Progenitor cell of endocrine pancreas (in vitro differentiated cells): ENCODE data around the gene NEURL1B. TPM values are rescaled to one million over a fixed set of nuclear protein-coding genes. Genes with fewer than 3 reads are reported as not detected.

ENCODE experiments used
- DNase-seq: peaks from one replicate; pipeline ENCODE4 v3.0.0; 2021; ENCODE audit warnings: low spot score; ENCODE audit not compliant: unreplicated experiment
- H3K27ac Mint-ChIP-seq: 2 replicates; pipeline ENCODE4 v1.8.0; 2021; ENCODE audit warnings: mild to moderate bottlenecking, moderate library complexity, mixed read lengths
- H3K27me3 Mint-ChIP-seq: 2 replicates; pipeline ENCODE4 v1.8.0; 2021; ENCODE audit warnings: mixed read lengths
- H3K36me3 Mint-ChIP-seq: 2 replicates; pipeline ENCODE4 v1.8.0; 2022; ENCODE audit warnings: mixed read lengths; ENCODE audit not compliant: insufficient read depth
- H3K4me1 Mint-ChIP-seq: 2 replicates; pipeline ENCODE4 v1.8.0; 2021; ENCODE audit warnings: low read depth, mixed read lengths
- H3K4me3 Mint-ChIP-seq: 2 replicates; pipeline ENCODE4 v1.8.0; 2021; ENCODE audit warnings: low read depth, mild to moderate bottlenecking, moderate library complexity, mixed read lengths
- H3K9me3 Mint-ChIP-seq: 2 replicates; pipeline ENCODE4 v1.8.0; 2021; ENCODE audit warnings: low read depth, mixed read lengths
- CTCF ChIP-seq: fragments of 200-600 bp; sonication (generic); IDR thresholded peaks from one replicate; pipeline ENCODE4 v1.5.0; 2021; ENCODE audit warnings: antibody characterized with exemption, mild to moderate bottlenecking; ENCODE audit not compliant: unreplicated experiment
- total RNA-seq: library from RNA; stranded (reverse); gene quantifications from 2 replicates; pipeline ENCODE4 v1.2.1, GENCODE V29; 2021

Gene NEURL1B
- total RNA-seq, 1 donor from 2014 or later: 4.0 TPM

GRCh38 chr5:172610643-172611042, 30.4 kb upstream of the NEURL1B start:
- no peaks in the 10 kb centered on the region for H3K4me1 Mint-ChIP-seq
- no peak overlapping the region for H3K27ac Mint-ChIP-seq
- TF ChIP-seq CTCF: no peak
- peaks cover 3% of the 10 kb centered on the region for H3K9me3 Mint-ChIP-seq
- no peaks in the 10 kb centered on the region for H3K36me3 Mint-ChIP-seq
- peaks cover 28% of the 10 kb centered on the region for H3K27me3 Mint-ChIP-seq
- H3K4me3 Mint-ChIP-seq: no peak overlapping the region
- no peak for DNase-seq

GRCh38 chr5:172611913-172612312, 29.1 kb upstream of the NEURL1B start:
- DNase-seq: no peak
- Mint-ChIP-seq H3K27ac (no peak overlapping the region), H3K4me1 (no peaks in the 10 kb centered on the region), H3K9me3 (peaks cover 3% of the 10 kb centered on the region), H3K4me3 (no peak overlapping the region), H3K27me3 (peaks cover 34% of the 10 kb centered on the region), H3K36me3 (no peaks in the 10 kb centered on the region)
- TF ChIP-seq CTCF: no peak

GRCh38 chr5:172612771-172613170, 28.3 kb upstream of the NEURL1B start:
- Mint-ChIP-seq H3K4me3 (no peak overlapping the region), H3K36me3 (no peaks in the 10 kb centered on the region), H3K9me3 (peaks cover 3% of the 10 kb centered on the region), H3K27me3 (peaks cover 29% of the 10 kb centered on the region), H3K4me1 (no peaks in the 10 kb centered on the region), H3K27ac (no peak overlapping the region)
- DNase-seq: no peak
- no peak for TF ChIP-seq CTCF

GRCh38 chr5:172616136-172616535, 24.9 kb upstream of the NEURL1B start:
- no peak for TF ChIP-seq CTCF
- Mint-ChIP-seq H3K4me1 (peaks cover 6% of the 10 kb centered on the region), H3K4me3 (no peak overlapping the region), H3K9me3 (peaks cover 3% of the 10 kb centered on the region), H3K27ac (no peak overlapping the region), H3K27me3 (peaks cover 33% of the 10 kb centered on the region), H3K36me3 (no peaks in the 10 kb centered on the region)
- no peak for DNase-seq

- DNase-seq: no peak
- Mint-ChIP-seq H3K27ac (no peak overlapping the region), H3K36me3 (no peaks in the 10 kb centered on the region), H3K27me3 (peaks cover 34% of the 10 kb centered on the region), H3K4me1 (peaks cover 6% of the 10 kb centered on the region), H3K4me3 (no peak overlapping the region), H3K9me3 (peaks cover 3% of the 10 kb centered on the region)
- TF ChIP-seq CTCF: no peak
Measured at GRCh38 chr5:172616730-172617129, 24.3 kb upstream of the NEURL1B start.
